HEK293 (cell line): Measurements from ENCODE around the gene CYS1.

Experiments
- CTCF ChIA-PET: fragments of 350-600 bp; formaldehyde crosslinking; extraction: SDS; loops from one replicate; lab custom pipeline; 2021; ENCODE audit warnings: antibody characterized with exemption; lab: Yijun Ruan, JAX
- POLR2A ChIA-PET: fragments of 300-600 bp; formaldehyde crosslinking; extraction: SDS; loops from one replicate; lab custom pipeline; 2020; ENCODE audit warnings: antibody characterized with exemption, inconsistent platforms; lab: Yijun Ruan, JAX
- H3K27ac ChIP-seq: fragments of 200-500 bp; sonication (Bioruptor generic); 2 replicates; pipeline ENCODE4 v1.5.1; 2014; ENCODE audit warnings: low read depth, low read length, control low read depth, inconsistent platforms; ENCODE audit errors: extremely low read depth
- H3K36me3 ChIP-seq, 2 experiments: fragments of 200-500 bp in 1 of 2; sonication (Bioruptor generic) in 1 of 2; 1 replicate in 1 of 2; 2 replicates in 1 of 2; pipeline ENCODE4 v1.5.1; 2014 to 2017; ENCODE audit warnings: inconsistent platforms in 2 of 2, low read length in 2 of 2; ENCODE audit not compliant: control insufficient read depth in 2 of 2, insufficient read depth in 1 of 2
- H3K4me1 ChIP-seq: fragments of 200-500 bp; sonication (Bioruptor generic); 2 replicates; pipeline ENCODE4 v1.5.1; 2014; ENCODE audit warnings: mild to moderate bottlenecking, low read length, inconsistent platforms; ENCODE audit not compliant: control insufficient read depth, insufficient read depth
- H3K4me3 ChIP-seq: 2 replicates; pipeline ENCODE4 v1.5.1; 2011; ENCODE audit warnings: low read depth, mild to moderate bottlenecking, control low read depth, low read length, moderate library complexity
- H3K9me3 ChIP-seq: fragments of 200-500 bp; sonication (Bioruptor generic); 2 replicates; pipeline ENCODE4 v1.5.1; 2014; ENCODE audit warnings: low read depth, low read length, inconsistent platforms; ENCODE audit not compliant: control insufficient read depth, insufficient read depth
- BCL11B ChIP-seq: fragments of 450-650 bp; formaldehyde crosslinking; IDR thresholded peaks from 2 replicates; pipeline ENCODE4 v1.5.1; 2016; ENCODE audit warnings: low read depth, missing biosample characterization, missing genetic modification characterization
- PRDM6 ChIP-seq: fragments of 450-650 bp; formaldehyde crosslinking; IDR thresholded peaks from 2 replicates; pipeline ENCODE4 v1.5.1; 2017; ENCODE audit warnings: missing biosample characterization, missing genetic modification characterization
- SCRT2 ChIP-seq: fragments of 450-650 bp; formaldehyde crosslinking; IDR thresholded peaks from 2 replicates; pipeline ENCODE4 v1.5.1; 2016; ENCODE audit warnings: missing biosample characterization, missing genetic modification characterization
- ZNF10 ChIP-seq: fragments of 450-650 bp; formaldehyde crosslinking; IDR thresholded peaks from 2 replicates; pipeline ENCODE4 v1.5.1; 2017; ENCODE audit warnings: missing biosample characterization, missing genetic modification characterization
- ZNF121 ChIP-seq: fragments of 450-650 bp; formaldehyde crosslinking; IDR thresholded peaks from 2 replicates; pipeline ENCODE4 v1.5.1; 2016; ENCODE audit warnings: missing biosample characterization, missing genetic modification characterization
- ZNF248 ChIP-seq: fragments of 450-650 bp; formaldehyde crosslinking; IDR thresholded peaks from 2 replicates; pipeline ENCODE4 v1.5.1; 2017; ENCODE audit warnings: missing biosample characterization, missing genetic modification characterization
- ZNF335 ChIP-seq: fragments of 450-650 bp; formaldehyde crosslinking; conservative IDR thresholded peaks from 2 replicates; pipeline ENCODE4 v1.5.1; 2016; ENCODE audit warnings: missing biosample characterization, missing genetic modification characterization
- ZNF510 ChIP-seq: fragments of 450-650 bp; formaldehyde crosslinking; IDR thresholded peaks from 2 replicates; pipeline ENCODE4 v1.5.1; 2018; ENCODE audit warnings: mild to moderate bottlenecking, missing genetic modification characterization, missing biosample characterization; ENCODE audit not compliant: insufficient replicate concordance
- ZNF654 ChIP-seq: fragments of 450-650 bp; formaldehyde crosslinking; IDR thresholded peaks from 2 replicates; pipeline ENCODE4 v1.5.1; 2016; ENCODE audit warnings: low read depth, missing biosample characterization, missing genetic modification characterization
- TF ChIP-seq, protein P1 (sequence below): fragments of 450-650 bp; formaldehyde crosslinking; IDR thresholded peaks from 2 replicates; pipeline ENCODE4 v1.5.1; 2016; ENCODE audit warnings: missing biosample characterization, missing genetic modification characterization

The CYS1 gene

GRCh38 chr2:10125842-10126631 is 45.8 kb upstream of the CYS1 start:
- no peak for TF ChIP-seq ZNF510 (tag by site-specific recombination)
- no peak for TF ChIP-seq PRDM6 (tag by site-specific recombination)
- TF ChIP-seq ZNF121 (tag by site-specific recombination): peak; percentile 51; the same call in 1 of the 2 replicates
- POLR2A ChIA-PET: interaction anchor here (0.7 kb wide), 1 partner anchor 41 kb away, joined by 5 read pairs; no protein-coding TSS in a partner anchor
- Histone ChIP-seq H3K4me1 (peaks cover 5% of the 10 kb centered on the region; the same call in 1 of the 2 replicates), H3K36me3 (peaks cover 44 to 78% of the 10 kb centered on the region in 2 experiments), H3K9me3 (no peaks in the 10 kb centered on the region), H3K27ac (no peak overlapping the region), H3K4me3 (no peak overlapping the region)
- CTCF ChIA-PET: interaction anchor here (0.5 to 7.6 kb wide), 10 partner anchors 8 to 309 kb away, joined by 3 to 71 read pairs (median 4); no protein-coding TSS in a partner anchor

GRCh38 chr2:10124538-10125045 is 44.4 kb upstream of the CYS1 start:
- no peaks in the 10 kb centered on the region for H3K9me3 ChIP-seq
- peak overlapping the region; percentile 70 for H3K4me3 ChIP-seq
- POLR2A ChIA-PET: interaction anchor here (0.7 to 2.4 kb wide), 5 partner anchors 15 to 323 kb away, joined by 3 to 9 read pairs (median 4); partner anchors contain the start of gene ODC1
- no peak overlapping the region for H3K27ac ChIP-seq
- CTCF ChIA-PET: interaction anchor here (0.5 to 7.6 kb wide), 18 partner anchors 9 to 755 kb away, joined by 3 to 71 read pairs (median 4); no protein-coding TSS in a partner anchor
- TF ChIP-seq ZNF10 (tag by site-specific recombination): 0 out of 2 replicates have a peak, but pooled peaks have one; percentile 16
- TF ChIP-seq, protein P1, sequence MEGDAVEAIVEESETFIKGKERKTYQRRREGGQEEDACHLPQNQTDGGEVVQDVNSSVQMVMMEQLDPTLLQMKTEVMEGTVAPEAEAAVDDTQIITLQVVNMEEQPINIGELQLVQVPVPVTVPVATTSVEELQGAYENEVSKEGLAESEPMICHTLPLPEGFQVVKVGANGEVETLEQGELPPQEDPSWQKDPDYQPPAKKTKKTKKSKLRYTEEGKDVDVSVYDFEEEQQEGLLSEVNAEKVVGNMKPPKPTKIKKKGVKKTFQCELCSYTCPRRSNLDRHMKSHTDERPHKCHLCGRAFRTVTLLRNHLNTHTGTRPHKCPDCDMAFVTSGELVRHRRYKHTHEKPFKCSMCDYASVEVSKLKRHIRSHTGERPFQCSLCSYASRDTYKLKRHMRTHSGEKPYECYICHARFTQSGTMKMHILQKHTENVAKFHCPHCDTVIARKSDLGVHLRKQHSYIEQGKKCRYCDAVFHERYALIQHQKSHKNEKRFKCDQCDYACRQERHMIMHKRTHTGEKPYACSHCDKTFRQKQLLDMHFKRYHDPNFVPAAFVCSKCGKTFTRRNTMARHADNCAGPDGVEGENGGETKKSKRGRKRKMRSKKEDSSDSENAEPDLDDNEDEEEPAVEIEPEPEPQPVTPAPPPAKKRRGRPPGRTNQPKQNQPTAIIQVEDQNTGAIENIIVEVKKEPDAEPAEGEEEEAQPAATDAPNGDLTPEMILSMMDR (tag by site-specific recombination): peak; percentile 30; the same call in 1 of the 2 replicates
- no peak for TF ChIP-seq ZNF248 (tag by site-specific recombination)
- peak; percentile 76 for TF ChIP-seq ZNF654 (tag by site-specific recombination)
- TF ChIP-seq, all 188 proteins: peak for 3
- H3K4me1 ChIP-seq: peaks cover 5% of the 10 kb centered on the region; the same call in 1 of the 2 replicates
- peaks cover 37 to 64% of the 10 kb centered on the region in 2 experiments for H3K36me3 ChIP-seq

DNA sequence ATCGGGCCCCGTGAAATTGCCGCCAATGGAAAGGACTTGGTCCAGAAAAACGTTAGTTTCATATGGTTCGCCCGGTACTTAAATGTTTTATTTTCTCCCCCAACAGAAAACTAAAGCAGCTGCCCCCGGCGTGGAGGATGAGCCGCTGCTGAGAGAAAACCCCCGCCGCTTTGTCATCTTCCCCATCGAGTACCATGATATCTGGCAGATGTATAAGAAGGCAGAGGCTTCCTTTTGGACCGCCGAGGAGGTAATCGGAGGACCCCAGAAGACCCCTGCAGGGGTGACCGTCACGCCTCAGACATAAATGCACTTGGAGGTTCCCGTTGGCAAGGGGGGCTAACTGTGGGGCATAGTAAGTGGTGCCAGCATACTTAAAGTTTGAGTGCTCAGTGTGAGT is 43.1 kb upstream of the CYS1 start:
- ChIA-PET CTCF (interaction anchor here (0.7 to 7.6 kb wide), 7 partner anchors 20 to 1260 kb away, joined by 3 to 71 read pairs (median 5); no protein-coding TSS in a partner anchor), POLR2A (interaction anchor here (0.6 to 2.4 kb wide), 7 partner anchors 26 to 486 kb away, joined by 3 to 9 read pairs (median 3); partner anchors contain the start of genes CYS1 and ODC1)
- Histone ChIP-seq H3K36me3 (peaks cover 37 to 51% of the 10 kb centered on the region in 2 experiments), H3K4me3 (peak overlapping the region; percentile 70), H3K4me1 (peaks cover 5% of the 10 kb centered on the region; the same call in 1 of the 2 replicates), H3K9me3 (no peaks in the 10 kb centered on the region), H3K27ac (peak overlapping the region; percentile 97; the same call in 1 of the 2 replicates)
- TF ChIP-seq BCL11B (tag by site-specific recombination) (no peak), ZNF335 (tag by site-specific recombination) (peak; percentile 68), SCRT2 (tag by site-specific recombination) (no peak)
